A549 (cell line): ENCODE results near the gene KCNAB1. TPM values are rescaled to one million over a fixed set of nuclear protein-coding genes. Genes with fewer than 3 reads are reported as not detected.

Experiments
- ATAC-seq, 2 experiments: fragments of 200-7000 bp in 1 of 2; fragments of >200 bp in 1 of 2; cut with Nextera tagmentation in 1 of 2; cut with Tn5 transposase in 1 of 2; 3 replicates each; pipeline versions ENCODE4 v1.8.0 to v1.9.1; 2018 to 2020; ENCODE audit warnings: mild to moderate bottlenecking in 1 of 2, moderate library complexity in 1 of 2
- CTCF ChIA-PET: fragments of 300-600 bp; sonication (Branson Sonifier 250); formaldehyde crosslinking; extraction: SDS; loops from one replicate; lab custom pipeline; 2021; ENCODE audit warnings: antibody characterized with exemption, inconsistent platforms; lab: Yijun Ruan, JAX
- POLR2A ChIA-PET: fragments of 350-600 bp; formaldehyde crosslinking; extraction: SDS; loops from one replicate; lab custom pipeline; 2021; ENCODE audit warnings: antibody characterized with exemption, inconsistent platforms; lab: Yijun Ruan, JAX
- DNase-seq, 2 experiments: peaks; one replicate each; pipeline versions ENCODE4 v3.0.0 to v3.0.0-alpha.2; 2011 to 2016; ENCODE audit warnings: low read depth in 1 of 2, low spot score in 1 of 2
- FAIRE-seq: peaks from 2 replicates; lab custom pipeline; 2011; peaks lifted over from hg19 to GRCh38; lab: Jason Lieb, UNC
- H3K27ac ChIP-seq, 2 experiments: fragments of >200 bp; sonication (Bioruptor Twin); formaldehyde crosslinking; 3 replicates each; pipeline ENCODE4 v1.5.1; 2016 to 2017
- H3K4me1 ChIP-seq: fragments of >200 bp; sonication (Bioruptor Twin); formaldehyde crosslinking; 3 replicates; pipeline ENCODE4 v1.6.1; 2016
- H3K4me2 ChIP-seq: fragments of >200 bp; sonication (Bioruptor Twin); formaldehyde crosslinking; 3 replicates; pipeline ENCODE4 v1.6.1; 2016
- H3K4me3 ChIP-seq: fragments of >200 bp; sonication (Bioruptor Twin); formaldehyde crosslinking; 3 replicates; pipeline ENCODE4 v1.5.1; 2016
- H3K9me3 ChIP-seq: fragments of >200 bp; sonication (Bioruptor Twin); formaldehyde crosslinking; 3 replicates; pipeline ENCODE4 v1.6.1; 2016
- CBX2 ChIP-seq: fragments of 200-600 bp; sonication (generic); IDR thresholded peaks from 2 replicates; pipeline ENCODE4 v1.6.1; 2016; ENCODE audit warnings: low read depth, mild to moderate bottlenecking, borderline replicate concordance
- EHMT2 ChIP-seq: fragments of 200-600 bp; sonication (generic); IDR thresholded peaks from 2 replicates; pipeline ENCODE4 v1.6.1; 2016; ENCODE audit warnings: antibody characterized with exemption, low read depth, mild to moderate bottlenecking, moderate library complexity
- ESRRA ChIP-seq: fragments of 150-350 bp; IDR thresholded peaks from 2 replicates; pipeline ENCODE4 v1.6.1; 2014; ENCODE audit warnings: mild to moderate bottlenecking, low read length, borderline replicate concordance
- FOSB ChIP-seq: fragments of 250-450 bp; sonication (Bioruptor Pico); IDR thresholded peaks from 2 replicates; pipeline ENCODE4 v1.5.0; 2020; ENCODE audit warnings: mild to moderate bottlenecking, moderate library complexity
- FOSL2 ChIP-seq, 2 experiments: fragments of 450-650 bp in 1 of 2; fragments of >200 bp in 1 of 2; sonication (Bioruptor Twin) in 1 of 2; formaldehyde crosslinking; IDR thresholded peaks; 2 replicates each; pipeline versions ENCODE4 v1.5.0 to v1.6.1; 2016 to 2020; ENCODE audit warnings: mild to moderate bottlenecking in 1 of 2, moderate library complexity in 1 of 2
- HDAC2 ChIP-seq: fragments of 200-600 bp; sonication (generic); IDR thresholded peaks from 2 replicates; pipeline ENCODE4 v1.6.1; 2016
- HEYL ChIP-seq: fragments of 250-450 bp; sonication (Bioruptor Pico); IDR thresholded peaks from 2 replicates; pipeline ENCODE4 v1.8.0; 2021; ENCODE audit warnings: mild to moderate bottlenecking, moderate library complexity
- HOXA7 ChIP-seq: fragments of 250-450 bp; sonication (Bioruptor Pico); IDR thresholded peaks from 2 replicates; pipeline ENCODE4 v1.5.0; 2020; ENCODE audit warnings: mild to moderate bottlenecking, moderate library complexity
- HOXB13 ChIP-seq: fragments of 250-450 bp; sonication (Bioruptor Pico); IDR thresholded peaks from 2 replicates; pipeline ENCODE4 v1.5.0; 2020; ENCODE audit warnings: low read depth, mild to moderate bottlenecking, moderate library complexity
- JUNB ChIP-seq: fragments of >200 bp; sonication (Bioruptor Twin); formaldehyde crosslinking; IDR thresholded peaks from 2 replicates; pipeline ENCODE4 v1.6.1; 2016
- KDM1A ChIP-seq: fragments of 200-600 bp; sonication (generic); IDR thresholded peaks from 2 replicates; pipeline ENCODE4 v1.6.1; 2016; ENCODE audit warnings: low read depth, mild to moderate bottlenecking
- KDM5A ChIP-seq: fragments of 200-600 bp; sonication (generic); IDR thresholded peaks from 2 replicates; pipeline ENCODE4 v1.6.1; 2016; ENCODE audit warnings: antibody characterized with exemption, mild to moderate bottlenecking
- MAFK ChIP-seq: fragments of 450-650 bp; IDR thresholded peaks from 2 replicates; pipeline ENCODE4 v1.6.1; 2014; ENCODE audit not compliant: partially characterized antibody
- MYC ChIP-seq: IDR thresholded peaks from 2 replicates; pipeline ENCODE4 v1.6.1; 2012; ENCODE audit warnings: mild to moderate bottlenecking, inconsistent platforms, low read length, improper control_type of control experiment, borderline replicate concordance
- NPAS2 ChIP-seq: fragments of 250-450 bp; sonication (Bioruptor Pico); IDR thresholded peaks from 2 replicates; pipeline ENCODE4 v1.8.0; 2022; ENCODE audit warnings: mild to moderate bottlenecking, moderate library complexity, borderline replicate concordance
- NR3C1 ChIP-seq: fragments of >200 bp; sonication (Bioruptor Twin); formaldehyde crosslinking; IDR thresholded peaks from 3 replicates; pipeline ENCODE4 v1.6.1; 2017
- RAD21 ChIP-seq, 2 experiments: fragments of >200 bp in 1 of 2; sonication (Bioruptor Twin) in 1 of 2; formaldehyde crosslinking in 1 of 2; IDR thresholded peaks in 1 of 2; conservative IDR thresholded peaks in 1 of 2; 2 replicates in 1 of 2; 3 replicates in 1 of 2; pipeline ENCODE4 v1.6.1; 2012 to 2018; ENCODE audit warnings: inconsistent platforms in 1 of 2
- RARB ChIP-seq: fragments of 250-450 bp; sonication (Bioruptor Pico); IDR thresholded peaks from 2 replicates; pipeline ENCODE4 v1.8.0; 2021; ENCODE audit warnings: mild to moderate bottlenecking, moderate library complexity
- SREBF2 ChIP-seq: fragments of 450-650 bp; IDR thresholded peaks from 2 replicates; pipeline ENCODE4 v1.6.1; 2014; ENCODE audit warnings: mild to moderate bottlenecking, moderate library complexity
- TP53 ChIP-seq: fragments of 250-450 bp; sonication (Bioruptor Pico); IDR thresholded peaks from 2 replicates; pipeline ENCODE4 v1.5.0; 2021; ENCODE audit warnings: mild to moderate bottlenecking, moderate library complexity
- ZC3H11A ChIP-seq: fragments of 450-650 bp; IDR thresholded peaks from 2 replicates; pipeline ENCODE4 v1.6.1; 2014; ENCODE audit warnings: antibody characterized with exemption, mild to moderate bottlenecking
- ZFP36 ChIP-seq: fragments of 450-650 bp; IDR thresholded peaks from 2 replicates; pipeline ENCODE4 v1.6.1; 2014; ENCODE audit warnings: borderline replicate concordance; ENCODE audit not compliant: partially characterized antibody
- ZSCAN20 ChIP-seq: fragments of 250-450 bp; sonication (Bioruptor Pico); IDR thresholded peaks from 2 replicates; pipeline ENCODE4 v1.8.0; 2022; ENCODE audit warnings: mild to moderate bottlenecking, moderate library complexity
- WGBS: methylation state at CpG from one replicate; pipeline ENCODE4 v1.1.6; 2017; ENCODE audit errors: missing lambda C conversion rate; 5-methylcytosine and 5-hydroxymethylcytosine counted together
- polyA plus RNA-seq, 4 experiments: library from polyadenylated mRNA; depleted of rRNA in 3 of 4; stranded (reverse); fragments of >200 nt; fragmentation: RNase III in 1 of 4; extraction: RNeasy Plus Mini Kit Qiagen cat#74134 plus additional on column Dnase treatment in 1 of 4; gene quantifications; 2 replicates in 3 of 4; 3 replicates in 1 of 4; pipeline ENCODE4 v1.2.3, GENCODE V29; 2011 to 2017
- TF ChIP-seq, protein P1 (sequence below): fragments of 150-350 bp; IDR thresholded peaks from 2 replicates; pipeline ENCODE4 v1.6.1; 2014; ENCODE audit warnings: low read depth, mild to moderate bottlenecking, low read length
- TF ChIP-seq, protein P2 (sequence below): fragments of 200-600 bp; sonication (generic); IDR thresholded peaks from 2 replicates; pipeline ENCODE4 v1.6.1; 2016; ENCODE audit warnings: antibody characterized with exemption, mild to moderate bottlenecking, moderate library complexity
- TF ChIP-seq, protein P3 (sequence below): fragments of 450-650 bp; IDR thresholded peaks from 2 replicates; pipeline ENCODE4 v1.6.1; 2014; ENCODE audit warnings: antibody characterized with exemption
- TF ChIP-seq, protein P4 (sequence below): fragments of >200 bp; sonication (Bioruptor Twin); formaldehyde crosslinking; IDR thresholded peaks from 2 replicates; pipeline ENCODE4 v1.6.1; 2016

Gene KCNAB1
- polyA plus RNA-seq, 2 of the 4 experiments (the other 2 are of a cell fraction): not detected

DNA sequence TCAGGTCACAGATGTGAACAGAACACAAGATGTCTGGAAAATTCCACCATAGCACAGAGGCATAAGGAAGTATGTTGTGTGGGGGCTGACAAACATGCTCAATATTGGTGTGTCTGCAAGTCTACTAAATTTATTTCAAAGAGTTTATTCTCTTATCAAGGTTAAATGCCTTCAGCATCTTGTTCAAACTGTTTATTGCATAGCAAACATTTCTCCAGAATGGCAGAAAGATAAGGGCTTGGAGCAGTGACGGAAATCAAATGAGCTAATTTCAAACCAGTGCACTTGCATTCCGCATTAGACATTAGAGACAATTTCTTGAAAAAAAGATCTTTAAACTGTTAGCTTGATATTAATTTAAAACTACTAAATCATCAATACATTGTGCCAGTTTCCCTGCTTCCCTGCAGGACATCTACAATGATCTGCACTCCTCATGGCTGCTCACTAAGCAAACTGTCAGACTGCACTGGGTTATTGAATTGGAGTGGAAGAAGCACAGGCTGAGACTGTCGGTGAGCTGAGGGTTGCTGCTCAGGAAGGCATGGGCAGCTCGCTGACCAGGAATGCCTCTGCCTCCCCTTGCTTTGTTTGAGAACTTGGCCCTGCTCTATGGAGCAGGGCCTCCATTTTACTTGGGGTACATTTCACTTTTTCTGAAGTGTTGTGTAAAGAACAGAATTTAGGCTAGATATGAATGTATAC, 89.4 kb downstream of the KCNAB1 start:
- Histone ChIP-seq H3K4me1 (no peaks in the 10 kb centered on the region), H3K4me2 (no peak overlapping the region), H3K9me3 (no peaks in the 10 kb centered on the region), H3K4me3 (no peak overlapping the region), H3K27ac (no peak overlapping the region)
- no peak for FAIRE-seq
- CTCF ChIA-PET: interaction anchor here (1.1 to 1.5 kb wide), 2 partner anchors 14 to 17 kb away, joined by 3 read pairs; no protein-coding TSS in a partner anchor
- TF ChIP-seq HOXA7: no peak
- TF ChIP-seq KDM1A: no peak
- TF ChIP-seq, protein P1, sequence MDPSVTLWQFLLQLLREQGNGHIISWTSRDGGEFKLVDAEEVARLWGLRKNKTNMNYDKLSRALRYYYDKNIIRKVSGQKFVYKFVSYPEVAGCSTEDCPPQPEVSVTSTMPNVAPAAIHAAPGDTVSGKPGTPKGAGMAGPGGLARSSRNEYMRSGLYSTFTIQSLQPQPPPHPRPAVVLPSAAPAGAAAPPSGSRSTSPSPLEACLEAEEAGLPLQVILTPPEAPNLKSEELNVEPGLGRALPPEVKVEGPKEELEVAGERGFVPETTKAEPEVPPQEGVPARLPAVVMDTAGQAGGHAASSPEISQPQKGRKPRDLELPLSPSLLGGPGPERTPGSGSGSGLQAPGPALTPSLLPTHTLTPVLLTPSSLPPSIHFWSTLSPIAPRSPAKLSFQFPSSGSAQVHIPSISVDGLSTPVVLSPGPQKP: no peak
- TF ChIP-seq, protein P2, sequence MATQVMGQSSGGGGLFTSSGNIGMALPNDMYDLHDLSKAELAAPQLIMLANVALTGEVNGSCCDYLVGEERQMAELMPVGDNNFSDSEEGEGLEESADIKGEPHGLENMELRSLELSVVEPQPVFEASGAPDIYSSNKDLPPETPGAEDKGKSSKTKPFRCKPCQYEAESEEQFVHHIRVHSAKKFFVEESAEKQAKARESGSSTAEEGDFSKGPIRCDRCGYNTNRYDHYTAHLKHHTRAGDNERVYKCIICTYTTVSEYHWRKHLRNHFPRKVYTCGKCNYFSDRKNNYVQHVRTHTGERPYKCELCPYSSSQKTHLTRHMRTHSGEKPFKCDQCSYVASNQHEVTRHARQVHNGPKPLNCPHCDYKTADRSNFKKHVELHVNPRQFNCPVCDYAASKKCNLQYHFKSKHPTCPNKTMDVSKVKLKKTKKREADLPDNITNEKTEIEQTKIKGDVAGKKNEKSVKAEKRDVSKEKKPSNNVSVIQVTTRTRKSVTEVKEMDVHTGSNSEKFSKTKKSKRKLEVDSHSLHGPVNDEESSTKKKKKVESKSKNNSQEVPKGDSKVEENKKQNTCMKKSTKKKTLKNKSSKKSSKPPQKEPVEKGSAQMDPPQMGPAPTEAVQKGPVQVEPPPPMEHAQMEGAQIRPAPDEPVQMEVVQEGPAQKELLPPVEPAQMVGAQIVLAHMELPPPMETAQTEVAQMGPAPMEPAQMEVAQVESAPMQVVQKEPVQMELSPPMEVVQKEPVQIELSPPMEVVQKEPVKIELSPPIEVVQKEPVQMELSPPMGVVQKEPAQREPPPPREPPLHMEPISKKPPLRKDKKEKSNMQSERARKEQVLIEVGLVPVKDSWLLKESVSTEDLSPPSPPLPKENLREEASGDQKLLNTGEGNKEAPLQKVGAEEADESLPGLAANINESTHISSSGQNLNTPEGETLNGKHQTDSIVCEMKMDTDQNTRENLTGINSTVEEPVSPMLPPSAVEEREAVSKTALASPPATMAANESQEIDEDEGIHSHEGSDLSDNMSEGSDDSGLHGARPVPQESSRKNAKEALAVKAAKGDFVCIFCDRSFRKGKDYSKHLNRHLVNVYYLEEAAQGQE: no peak
- TF ChIP-seq EHMT2: no peak
- TF ChIP-seq NR3C1: no peak
- no peak for TF ChIP-seq ESRRA
- no peak for TF ChIP-seq NPAS2 (CRISPR knock-in tag)
- no peak for TF ChIP-seq ZFP36
- no peak for TF ChIP-seq HDAC2
- TF ChIP-seq, protein P3, sequence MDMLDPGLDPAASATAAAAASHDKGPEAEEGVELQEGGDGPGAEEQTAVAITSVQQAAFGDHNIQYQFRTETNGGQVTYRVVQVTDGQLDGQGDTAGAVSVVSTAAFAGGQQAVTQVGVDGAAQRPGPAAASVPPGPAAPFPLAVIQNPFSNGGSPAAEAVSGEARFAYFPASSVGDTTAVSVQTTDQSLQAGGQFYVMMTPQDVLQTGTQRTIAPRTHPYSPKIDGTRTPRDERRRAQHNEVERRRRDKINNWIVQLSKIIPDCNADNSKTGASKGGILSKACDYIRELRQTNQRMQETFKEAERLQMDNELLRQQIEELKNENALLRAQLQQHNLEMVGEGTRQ: no peak
- no peak for TF ChIP-seq MAFK
- no peak for TF ChIP-seq RARB (CRISPR knock-in tag)
- no peak for TF ChIP-seq JUNB
- no peak for TF ChIP-seq FOSL2 (IDR thresholded peaks at IDR 0.05)
- no peak for TF ChIP-seq FOSL2 (CRISPR knock-in tag; IDR thresholded peaks at IDR 0.05)
- no peak for TF ChIP-seq KDM5A
- TF ChIP-seq MYC: no peak
- TF ChIP-seq HOXB13 (CRISPR knock-in tag): no peak
- TF ChIP-seq CBX2: no peak
- DNase-seq: no peak
- no peak for ATAC-seq
- 40% methylated on average over 4 of the region's 4 CpGs for WGBS
- POLR2A ChIA-PET: no interaction called here

DNA sequence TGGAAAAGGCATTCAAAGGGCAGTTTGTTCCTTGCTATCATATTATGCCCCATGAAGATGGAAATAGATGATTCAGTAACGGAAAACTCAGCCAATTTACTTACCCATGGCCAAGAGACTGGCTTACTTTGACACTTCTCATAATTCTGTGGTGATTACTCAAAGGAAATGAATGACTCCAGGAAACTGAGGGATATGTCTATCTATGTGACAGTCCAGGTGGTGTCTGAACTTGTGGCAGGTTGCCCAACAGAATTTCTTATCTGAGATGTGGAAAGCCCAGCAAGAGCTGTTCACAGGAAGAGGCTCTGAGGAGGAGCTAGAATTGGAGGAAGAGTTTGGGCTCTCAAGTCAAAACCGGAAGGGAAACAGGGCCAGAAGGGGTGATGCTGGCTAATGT, 91.2 kb downstream of the KCNAB1 start:
- ChIA-PET CTCF (interaction anchor here (1.5 kb wide), 1 partner anchor 15 kb away, joined by 3 read pairs; no protein-coding TSS in a partner anchor), POLR2A (no interaction called here)
- H3K4me1 ChIP-seq: no peaks in the 10 kb centered on the region
- FAIRE-seq: no peak
- no peak for ATAC-seq
- H3K4me2 ChIP-seq: no peak overlapping the region
- DNase-seq: no peak
- TF ChIP-seq HEYL (CRISPR knock-in tag) (no peak), ZSCAN20 (no peak), FOSB (CRISPR knock-in tag) (no peak), RAD21 (conservative IDR thresholded peaks at IDR 0.05 in 1 of 2, IDR thresholded peaks at IDR 0.05 in 1 of 2) (no peak), TP53 (CRISPR knock-in tag) (no peak), ZFP36 (no peak), KDM5A (no peak), HOXB13 (CRISPR knock-in tag) (no peak), JUNB (no peak), SREBF2 (no peak), ESRRA (no peak), ZC3H11A (no peak)
- TF ChIP-seq, protein P1: no peak
- TF ChIP-seq, protein P4, sequence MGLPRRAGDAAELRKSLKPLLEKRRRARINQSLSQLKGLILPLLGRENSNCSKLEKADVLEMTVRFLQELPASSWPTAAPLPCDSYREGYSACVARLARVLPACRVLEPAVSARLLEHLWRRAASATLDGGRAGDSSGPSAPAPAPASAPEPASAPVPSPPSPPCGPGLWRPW: no peak
- TF ChIP-seq, protein P3: no peak
- no peaks in the 10 kb centered on the region for H3K9me3 ChIP-seq
- H3K27ac ChIP-seq: no peak overlapping the region
- no peak overlapping the region for H3K4me3 ChIP-seq
- 24% methylated on average over 2 of the region's 2 CpGs for WGBS
